Measurements from ENCODE around the gene RXFP4.
A peak's percentile ranks its signal among the peaks of the same experiment; 100 is the strongest.
"Not testable (repeated sequence)": the region's sequence is repeated elsewhere in the genome, so short reads cannot be mapped to it uniquely, and the experiment has no call there.

The RXFP4 gene

DNA sequence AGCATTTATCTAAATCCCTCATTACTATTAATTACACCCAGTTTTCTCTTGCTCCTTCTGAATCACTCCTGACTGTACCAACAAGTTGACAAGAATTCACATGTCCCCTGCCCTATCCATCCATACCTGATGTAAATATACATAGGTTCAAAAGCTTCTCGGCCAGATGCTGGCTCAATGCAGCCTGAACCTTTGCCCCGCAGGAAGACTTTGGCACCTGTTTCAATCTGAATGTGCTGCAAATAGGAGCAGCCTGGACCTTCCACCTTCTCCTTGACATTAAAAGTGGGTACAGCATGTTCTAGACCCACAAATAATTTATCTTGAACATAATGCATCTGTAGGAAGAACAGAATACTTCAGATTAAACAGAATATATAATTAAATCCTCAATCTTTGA, 15.9 kb upstream of the RXFP4 start:
- no peak for TF ChIP-seq CTCF (IDR thresholded peaks at IDR 0.05; ENCODE audit: low read depth, low read length)
- TF ChIP-seq MYC (IDR thresholded peaks at IDR 0.05; ENCODE audit: low read depth, low read length): no peak
- TF ChIP-seq, protein P1, sequence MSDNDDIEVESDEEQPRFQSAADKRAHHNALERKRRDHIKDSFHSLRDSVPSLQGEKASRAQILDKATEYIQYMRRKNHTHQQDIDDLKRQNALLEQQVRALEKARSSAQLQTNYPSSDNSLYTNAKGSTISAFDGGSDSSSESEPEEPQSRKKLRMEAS (IDR thresholded peaks at IDR 0.05; ENCODE audit: low read depth, low read length): no peak
- TF ChIP-seq POLR2A (IDR thresholded peaks at IDR 0.05; ENCODE audit: extremely low read depth, insufficient read length): no peak
- no peak overlapping the region for H3K4me3 ChIP-seq (ENCODE audit: low read depth, low read length)
- no peak for DNase-seq (ENCODE audit: low read depth)

GRCh38 chr1:155929057-155929456, 12.4 kb upstream of the RXFP4 start:
- no peak for DNase-seq (ENCODE audit: low read depth)
- H3K4me3 ChIP-seq (ENCODE audit: low read depth, low read length): no peak overlapping the region
- TF ChIP-seq MYC (IDR thresholded peaks at IDR 0.05; ENCODE audit: low read depth, low read length) (no peak), CTCF (IDR thresholded peaks at IDR 0.05; ENCODE audit: low read depth, low read length) (no peak), POLR2A (IDR thresholded peaks at IDR 0.05; ENCODE audit: extremely low read depth, insufficient read length) (no peak)
- TF ChIP-seq, protein P1 (IDR thresholded peaks at IDR 0.05; ENCODE audit: low read depth, low read length): no peak

DNA sequence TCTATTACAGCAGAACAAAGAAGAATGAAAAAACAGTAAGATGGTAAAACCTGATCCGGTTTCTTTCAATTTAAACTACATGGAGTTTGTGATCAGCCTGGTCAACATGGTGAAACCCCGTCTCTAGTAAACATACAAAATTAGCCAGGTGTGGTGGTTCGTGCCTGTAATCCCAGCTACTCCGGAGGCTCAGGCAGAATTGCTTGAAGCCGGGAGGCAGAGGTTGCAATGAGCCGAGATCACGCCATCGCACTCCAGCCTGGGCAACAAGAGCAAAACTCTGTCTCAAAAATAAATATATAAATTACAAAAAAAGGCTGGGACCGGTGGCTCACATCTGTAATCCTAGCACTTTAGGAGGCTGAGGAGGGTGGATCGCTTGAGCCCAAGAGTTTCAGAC, 10.7 kb upstream of the RXFP4 start:
- DNase-seq (ENCODE audit: low read depth): not testable (repeated sequence)
- peak overlapping the region; percentile 14 for H3K4me3 ChIP-seq (ENCODE audit: low read depth, low read length)

DNA sequence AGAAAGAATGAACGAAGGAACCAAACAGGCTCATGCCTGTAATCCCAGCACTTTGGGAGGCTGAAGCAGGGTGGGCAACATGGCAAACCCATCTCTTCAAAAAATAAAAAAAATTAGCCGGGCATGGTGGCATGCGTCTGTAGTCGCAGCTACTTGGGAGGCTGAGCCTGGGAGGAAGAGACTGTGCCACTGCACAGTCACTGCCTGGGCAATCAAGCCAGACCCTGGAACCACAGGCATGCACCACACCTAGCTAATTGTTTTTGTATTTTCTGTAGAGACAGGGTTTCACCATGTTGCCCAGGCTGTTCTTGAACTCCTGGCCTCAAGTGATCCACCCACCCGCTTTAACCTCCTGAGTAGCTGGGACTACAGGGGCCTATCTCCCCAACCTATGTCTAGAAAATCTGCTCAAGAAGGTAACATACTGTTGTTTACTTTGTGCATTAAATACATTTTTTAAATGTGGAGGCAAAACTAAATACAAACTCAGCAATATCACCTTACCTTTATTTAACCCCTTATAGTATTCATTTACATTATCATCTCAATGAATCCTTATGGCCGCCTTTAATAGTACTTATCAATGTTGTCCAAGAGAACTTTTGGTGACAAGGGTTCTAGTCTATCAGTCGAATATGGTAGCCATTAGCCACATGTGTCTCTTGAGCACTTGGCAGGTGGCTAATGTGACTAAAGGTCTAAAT, 10.0 kb upstream of the RXFP4 start:
- H3K4me3 ChIP-seq (ENCODE audit: low read depth, low read length): peak overlapping the region; percentile 99
- DNase-seq (ENCODE audit: low read depth): no peak
- TF ChIP-seq CTCF (IDR thresholded peaks at IDR 0.05; ENCODE audit: low read depth, low read length): no peak
- TF ChIP-seq, protein P1 (IDR thresholded peaks at IDR 0.05; ENCODE audit: low read depth, low read length): no peak
- TF ChIP-seq MYC (IDR thresholded peaks at IDR 0.05; ENCODE audit: low read depth, low read length): no peak
- TF ChIP-seq POLR2A (IDR thresholded peaks at IDR 0.05; ENCODE audit: extremely low read depth, insufficient read length): no peak

DNA sequence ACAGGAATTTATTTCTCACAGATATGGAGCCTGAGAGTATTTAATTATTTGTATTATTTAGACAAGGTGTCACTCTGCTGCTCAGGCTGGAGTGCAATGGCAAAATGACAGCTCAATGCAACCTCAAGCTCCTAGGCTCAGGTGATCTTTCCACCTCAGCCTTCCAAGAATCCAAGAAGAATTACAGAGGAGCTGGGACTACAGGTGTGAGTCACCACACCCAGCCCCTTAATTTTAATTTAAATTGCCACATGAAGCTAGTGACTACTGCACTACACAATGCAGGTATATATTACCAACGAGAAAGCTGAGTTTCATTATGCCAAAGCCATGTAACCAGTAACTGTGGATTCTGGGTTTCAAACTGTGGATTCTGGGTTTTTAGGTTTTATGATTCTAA, 9.4 kb upstream of the RXFP4 start:
- TF ChIP-seq CTCF (IDR thresholded peaks at IDR 0.05; ENCODE audit: low read depth, low read length) (no peak), POLR2A (IDR thresholded peaks at IDR 0.05; ENCODE audit: extremely low read depth, insufficient read length) (no peak), MYC (IDR thresholded peaks at IDR 0.05; ENCODE audit: low read depth, low read length) (no peak)
- TF ChIP-seq, protein P1 (IDR thresholded peaks at IDR 0.05; ENCODE audit: low read depth, low read length): no peak
- H3K4me3 ChIP-seq (ENCODE audit: low read depth, low read length): peak overlapping the region; percentile 99
- DNase-seq (ENCODE audit: low read depth): no peak

- no peak for DNase-seq (ENCODE audit: low read depth)
- H3K4me3 ChIP-seq (ENCODE audit: low read depth, low read length): peak overlapping the region; percentile 99
- TF ChIP-seq, protein P1 (IDR thresholded peaks at IDR 0.05; ENCODE audit: low read depth, low read length): no peak
- TF ChIP-seq POLR2A (IDR thresholded peaks at IDR 0.05; ENCODE audit: extremely low read depth, insufficient read length): no peak
- TF ChIP-seq MYC (IDR thresholded peaks at IDR 0.05; ENCODE audit: low read depth, low read length): no peak
- no peak for TF ChIP-seq CTCF (IDR thresholded peaks at IDR 0.05; ENCODE audit: low read depth, low read length)
Measured at GRCh38 chr1:155932487-155932886, 9.0 kb upstream of the RXFP4 start.
